ENCODE measurements around the gene DLX3.

DLX3 gene

DNA sequence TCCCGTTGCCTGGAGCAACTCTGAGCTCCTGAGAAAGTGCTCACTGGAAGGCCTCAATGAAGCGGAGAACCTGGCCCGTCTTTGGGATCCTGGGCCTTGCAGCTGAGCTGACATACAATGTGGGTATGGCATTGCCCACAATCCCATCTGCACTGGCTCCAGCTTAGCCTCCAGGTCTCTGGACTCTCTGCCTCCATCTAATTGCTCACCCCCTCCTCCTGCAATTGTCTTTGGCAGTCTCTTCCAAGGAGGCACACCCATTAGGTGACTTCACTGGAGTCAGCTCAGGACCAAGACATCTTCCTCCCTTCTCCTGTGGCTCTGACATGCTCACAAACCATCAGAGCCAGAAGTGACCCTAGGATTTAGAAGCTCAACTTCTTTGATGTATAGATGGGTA, 24.5 kb downstream of the DLX3 start:
- no peak for DNase-seq (ENCODE audit: low spot score)
- TF ChIP-seq, protein P1, sequence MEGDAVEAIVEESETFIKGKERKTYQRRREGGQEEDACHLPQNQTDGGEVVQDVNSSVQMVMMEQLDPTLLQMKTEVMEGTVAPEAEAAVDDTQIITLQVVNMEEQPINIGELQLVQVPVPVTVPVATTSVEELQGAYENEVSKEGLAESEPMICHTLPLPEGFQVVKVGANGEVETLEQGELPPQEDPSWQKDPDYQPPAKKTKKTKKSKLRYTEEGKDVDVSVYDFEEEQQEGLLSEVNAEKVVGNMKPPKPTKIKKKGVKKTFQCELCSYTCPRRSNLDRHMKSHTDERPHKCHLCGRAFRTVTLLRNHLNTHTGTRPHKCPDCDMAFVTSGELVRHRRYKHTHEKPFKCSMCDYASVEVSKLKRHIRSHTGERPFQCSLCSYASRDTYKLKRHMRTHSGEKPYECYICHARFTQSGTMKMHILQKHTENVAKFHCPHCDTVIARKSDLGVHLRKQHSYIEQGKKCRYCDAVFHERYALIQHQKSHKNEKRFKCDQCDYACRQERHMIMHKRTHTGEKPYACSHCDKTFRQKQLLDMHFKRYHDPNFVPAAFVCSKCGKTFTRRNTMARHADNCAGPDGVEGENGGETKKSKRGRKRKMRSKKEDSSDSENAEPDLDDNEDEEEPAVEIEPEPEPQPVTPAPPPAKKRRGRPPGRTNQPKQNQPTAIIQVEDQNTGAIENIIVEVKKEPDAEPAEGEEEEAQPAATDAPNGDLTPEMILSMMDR (IDR thresholded peaks at IDR 0.05; ENCODE audit: borderline replicate concordance, control extremely low read depth, extremely low read depth, insufficient read depth, missing control alignments), result no peak
- in situ Hi-C loops (cut with MboI; ENCODE audit: low sequenced_read_pairs, unreplicated experiment), result no loop called here

DNA sequence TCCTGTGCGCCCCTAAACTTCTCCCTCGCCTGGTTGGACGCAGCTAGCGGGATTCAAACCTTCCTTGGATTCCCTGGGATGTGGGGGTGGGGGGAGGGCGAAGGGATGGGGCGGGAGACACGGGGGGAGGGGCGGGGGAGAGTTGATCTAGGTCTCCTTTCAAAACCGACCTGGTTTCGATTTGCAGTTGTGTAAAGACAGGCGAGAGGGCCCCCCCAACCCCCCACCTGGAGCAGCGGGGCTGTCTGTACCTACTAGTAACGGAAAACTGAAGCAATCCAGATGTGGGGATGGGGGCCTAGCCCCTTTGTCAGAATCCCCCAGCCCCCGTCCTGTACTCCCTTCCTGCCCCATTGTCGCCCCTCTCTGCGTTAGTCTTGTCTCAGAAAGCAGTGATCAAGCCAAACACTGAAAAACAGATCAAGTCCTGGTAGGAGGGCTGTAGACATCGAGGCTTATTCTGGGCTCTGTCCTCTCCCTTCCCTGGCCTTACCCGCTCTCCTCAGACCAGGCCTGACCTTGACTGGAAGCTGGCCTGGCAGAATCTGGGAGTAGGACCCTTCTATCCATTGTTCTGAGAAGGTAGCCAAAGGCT, 25.1 kb downstream of the DLX3 start:
- TF ChIP-seq, protein P1 (IDR thresholded peaks at IDR 0.05; ENCODE audit: borderline replicate concordance, control extremely low read depth, extremely low read depth, insufficient read depth, missing control alignments), result no peak
- in situ Hi-C loops (cut with MboI; ENCODE audit: low sequenced_read_pairs, unreplicated experiment), result no loop called here
- no peak for DNase-seq (ENCODE audit: low spot score)

DNA sequence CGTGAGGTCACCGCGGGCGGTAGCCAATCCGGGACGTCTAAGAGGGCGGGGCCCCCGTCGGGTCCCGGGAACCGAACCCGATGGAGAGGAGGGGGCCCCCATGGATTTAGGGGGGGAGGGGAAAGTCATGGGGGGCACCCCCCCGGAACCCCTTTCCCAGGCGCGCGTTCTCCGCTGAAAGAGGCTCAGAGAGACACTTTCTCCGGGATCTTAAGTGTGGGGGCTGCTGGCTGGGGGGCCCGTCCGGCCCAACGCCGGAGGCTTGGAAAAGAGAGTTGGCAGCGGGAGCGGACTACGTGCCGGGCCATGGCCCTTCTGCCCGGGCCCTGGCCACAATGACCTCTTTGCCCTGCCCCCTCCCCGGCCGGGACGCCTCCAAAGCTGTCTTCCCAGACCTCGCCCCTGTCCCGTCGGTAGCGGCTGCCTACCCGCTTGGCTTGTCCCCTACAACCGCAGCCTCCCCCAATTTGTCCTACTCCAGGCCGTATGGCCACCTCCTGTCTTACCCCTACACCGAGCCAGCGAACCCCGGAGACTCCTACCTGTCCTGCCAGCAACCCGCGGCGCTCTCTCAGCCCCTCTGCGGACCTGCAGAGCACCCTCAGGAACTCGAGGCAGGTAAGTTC, 25.8 kb downstream of the DLX3 start, which contains the start of gene DLX4:
Gene DLX4, plus strand, starts transcription at position 57 of the 626 bp plus-strand sequence. Its CDS starts 279 bp downstream, at position 336.
- in situ Hi-C loops (cut with MboI; ENCODE audit: low sequenced_read_pairs, unreplicated experiment), result no loop called here
- TF ChIP-seq, protein P1 (IDR thresholded peaks at IDR 0.05; ENCODE audit: borderline replicate concordance, control extremely low read depth, extremely low read depth, insufficient read depth, missing control alignments), result no peak
- DNase-seq (ENCODE audit: low spot score), result peak; percentile 68

DNA sequence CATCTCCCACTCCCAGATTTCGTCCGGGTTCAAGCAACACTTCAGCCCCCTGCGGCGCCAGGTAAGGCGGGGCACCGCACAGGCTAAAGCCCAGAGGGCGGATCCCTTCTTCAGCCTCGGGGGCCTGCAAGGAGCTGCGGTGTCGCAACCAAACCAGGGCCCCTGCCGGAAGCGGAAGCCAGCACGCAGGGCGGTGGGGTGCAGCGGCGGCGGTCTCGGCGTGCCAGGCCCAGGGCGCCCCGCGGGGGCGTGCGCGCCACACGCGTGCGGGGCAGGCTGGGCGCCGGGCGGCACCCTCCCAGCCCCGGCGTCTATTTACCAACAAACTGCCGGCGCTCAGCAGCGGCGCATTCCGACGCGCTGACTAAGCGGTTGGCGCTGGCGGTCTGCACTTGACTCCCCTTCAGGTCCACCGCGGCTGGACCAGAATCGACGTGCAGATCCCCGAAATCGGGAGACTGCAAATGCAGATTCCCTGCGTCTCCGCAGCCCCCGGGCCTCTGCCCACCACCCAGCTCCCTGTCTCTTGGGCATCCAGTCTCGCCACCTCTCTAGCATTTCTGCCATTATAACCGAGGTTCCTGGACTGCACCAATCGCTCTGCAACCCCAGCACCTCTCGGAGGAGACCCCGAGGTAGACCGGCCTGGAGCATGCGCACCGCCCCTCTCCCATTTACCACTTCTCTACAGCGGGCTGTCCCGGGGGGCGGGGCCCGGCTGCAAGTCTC, 26.5 kb downstream of the DLX3 start:
- peak; percentile 88 for DNase-seq (ENCODE audit: low spot score)
- in situ Hi-C loops (cut with MboI; ENCODE audit: low sequenced_read_pairs, unreplicated experiment), result no loop called here
- TF ChIP-seq, protein P1 (IDR thresholded peaks at IDR 0.05; ENCODE audit: borderline replicate concordance, control extremely low read depth, extremely low read depth, insufficient read depth, missing control alignments), result no peak

DNA sequence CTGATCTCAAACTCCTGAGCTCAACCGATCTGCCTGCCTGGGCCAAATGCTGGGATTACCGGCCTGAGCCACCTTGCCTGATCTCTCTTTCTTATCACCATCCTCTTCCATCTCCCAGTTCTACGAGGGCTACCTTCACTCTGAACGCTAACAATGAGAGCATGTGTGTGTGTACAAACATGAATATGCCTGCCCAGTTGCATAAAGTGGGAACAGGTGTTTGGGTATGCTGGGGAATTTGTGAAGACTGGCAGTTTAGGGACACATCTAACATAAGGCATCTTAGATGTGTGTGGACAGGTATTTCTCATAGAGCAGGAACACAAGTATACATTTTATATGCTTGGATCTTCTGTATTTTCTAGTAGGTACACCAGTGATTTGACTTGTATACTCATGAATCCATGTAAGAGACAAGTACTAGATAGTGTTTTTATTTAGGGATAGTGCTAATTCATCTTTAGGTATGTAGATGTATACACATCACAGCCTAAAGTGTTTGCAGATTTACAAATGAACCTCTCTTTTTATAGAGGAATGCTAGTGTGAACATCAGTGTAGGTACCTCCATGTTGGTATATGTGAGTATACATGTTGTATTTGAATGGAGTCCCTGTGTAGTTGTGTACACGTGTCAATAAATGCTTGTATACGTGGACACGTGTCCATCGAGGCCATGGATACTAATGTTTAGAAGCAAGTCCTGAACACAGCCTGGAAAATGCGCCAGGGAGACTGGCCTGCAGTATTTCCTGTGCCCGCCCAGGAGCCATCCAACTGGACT, 27.2 kb downstream of the DLX3 start:
- in situ Hi-C loops (cut with MboI; ENCODE audit: low sequenced_read_pairs, unreplicated experiment), result no loop called here
- TF ChIP-seq, protein P1 (IDR thresholded peaks at IDR 0.05; ENCODE audit: borderline replicate concordance, control extremely low read depth, extremely low read depth, insufficient read depth, missing control alignments), result no peak
- DNase-seq (ENCODE audit: low spot score), result no peak

DNA sequence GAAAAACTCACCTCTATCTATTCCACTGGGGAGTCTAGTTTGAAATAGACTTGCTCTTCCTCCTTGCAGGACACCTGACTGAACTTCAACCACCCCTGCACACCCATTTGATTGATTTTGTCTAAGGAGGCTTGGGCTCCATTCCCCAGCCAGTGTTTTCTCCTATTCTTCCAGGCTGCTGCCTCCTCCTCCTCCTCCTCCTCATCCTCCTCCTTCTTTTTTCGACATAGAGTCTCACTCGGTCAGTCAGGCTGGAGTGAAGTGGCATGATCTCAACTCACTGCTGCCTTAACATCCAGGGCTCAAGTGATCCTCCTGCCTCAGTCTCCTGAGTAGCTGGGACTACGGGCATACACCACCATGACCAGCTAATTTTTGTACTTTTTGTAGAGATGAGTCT, 27.8 kb downstream of the DLX3 start:
- TF ChIP-seq, protein P1 (IDR thresholded peaks at IDR 0.05; ENCODE audit: borderline replicate concordance, control extremely low read depth, extremely low read depth, insufficient read depth, missing control alignments), result no peak
- in situ Hi-C loops (cut with MboI; ENCODE audit: low sequenced_read_pairs, unreplicated experiment), result no loop called here
- no peak for DNase-seq (ENCODE audit: low spot score)

Data from GM13976 (cell line).